Measurements from ENCODE around the gene ZNF862. TPM values are rescaled to one million over a fixed set of nuclear protein-coding genes. Genes with fewer than 3 reads are reported as not detected.

The ZNF862 gene
- total RNA-seq, 1 donor from 2014 or later = 16.4 TPM

GRCh38 chr7:149811221-149811620, 27.0 kb upstream of the ZNF862 start:
- no peak for DNase-seq (ENCODE audit: low read depth)

- no peak for DNase-seq (ENCODE audit: low read depth)
Measured at GRCh38 chr7:149811831-149812490, 26.2 kb upstream of the ZNF862 start.

- DNase-seq (ENCODE audit: low read depth) = no peak
Measured at GRCh38 chr7:149813254-149814035, 24.7 kb upstream of the ZNF862 start.

GRCh38 chr7:149814494-149814893, 23.7 kb upstream of the ZNF862 start:
- DNase-seq (ENCODE audit: low read depth) = no peak

- no peak for DNase-seq (ENCODE audit: low read depth)
Measured at GRCh38 chr7:149815121-149815520, 23.1 kb upstream of the ZNF862 start.

- no peak for DNase-seq (ENCODE audit: low read depth)
Measured at GRCh38 chr7:149815661-149816266, 22.4 kb upstream of the ZNF862 start.

- DNase-seq (ENCODE audit: low read depth) = no peak
Measured at GRCh38 chr7:149816267-149816751, 21.9 kb upstream of the ZNF862 start.

GRCh38 chr7:149816794-149817193, 21.4 kb upstream of the ZNF862 start:
- DNase-seq (ENCODE audit: low read depth) = no peak

GRCh38 chr7:149817301-149817771, 20.8 kb upstream of the ZNF862 start:
- no peak for DNase-seq (ENCODE audit: low read depth)

GRCh38 chr7:149817836-149818535, 20.2 kb upstream of the ZNF862 start:
- DNase-seq (ENCODE audit: low read depth) = no peak

- no peak for DNase-seq (ENCODE audit: low read depth)
Measured at GRCh38 chr7:149818536-149818840, 19.7 kb upstream of the ZNF862 start.

- DNase-seq (ENCODE audit: low read depth) = no peak
Measured at GRCh38 chr7:149819141-149819960, 18.8 kb upstream of the ZNF862 start.

GRCh38 chr7:149819961-149820340, 18.2 kb upstream of the ZNF862 start:
- DNase-seq (ENCODE audit: low read depth) = no peak

GRCh38 chr7:149820622-149821190, 17.5 kb upstream of the ZNF862 start:
- no peak for DNase-seq (ENCODE audit: low read depth)

- DNase-seq (ENCODE audit: low read depth) = no peak
Measured at GRCh38 chr7:149821191-149822148, 16.7 kb upstream of the ZNF862 start.

- no peak for DNase-seq (ENCODE audit: low read depth)
Measured at GRCh38 chr7:149822353-149822943, 15.7 kb upstream of the ZNF862 start.

- no peak for DNase-seq (ENCODE audit: low read depth)
Measured at GRCh38 chr7:149823191-149823630, 15.0 kb upstream of the ZNF862 start.

GRCh38 chr7:149823631-149824199, 14.5 kb upstream of the ZNF862 start:
- no peak for DNase-seq (ENCODE audit: low read depth)

- no peak for DNase-seq (ENCODE audit: low read depth)
Measured at GRCh38 chr7:149824301-149824741, 13.9 kb upstream of the ZNF862 start.

Measured in renal cortical epithelial cell (primary cell).